ENCODE data around the gene USP31. TPM values are rescaled to one million over a fixed set of nuclear protein-coding genes. Genes with fewer than 3 reads are reported as not detected.

Gene USP31
- total RNA-seq, 1 donor from 2014 or later = 10.0 TPM

- H3K36me3 Mint-ChIP-seq (ENCODE audit: low read depth) = peaks cover 1% of the 10 kb centered on the region
- peaks cover 2% of the 10 kb centered on the region for H3K4me1 Mint-ChIP-seq
- no peak overlapping the region for H3K4me3 Mint-ChIP-seq
- H3K27me3 Mint-ChIP-seq = peaks cover 5% of the 10 kb centered on the region
- intact Hi-C loops (cut with micrococcal nuclease) = no loop called here
- H3K27ac Mint-ChIP-seq = no peak overlapping the region
- H3K9me3 Mint-ChIP-seq = no peaks in the 10 kb centered on the region
- no peak for DNase-seq
Measured at GRCh38 chr16:23062524-23062923, 86.7 kb downstream of the USP31 start.

DNA sequence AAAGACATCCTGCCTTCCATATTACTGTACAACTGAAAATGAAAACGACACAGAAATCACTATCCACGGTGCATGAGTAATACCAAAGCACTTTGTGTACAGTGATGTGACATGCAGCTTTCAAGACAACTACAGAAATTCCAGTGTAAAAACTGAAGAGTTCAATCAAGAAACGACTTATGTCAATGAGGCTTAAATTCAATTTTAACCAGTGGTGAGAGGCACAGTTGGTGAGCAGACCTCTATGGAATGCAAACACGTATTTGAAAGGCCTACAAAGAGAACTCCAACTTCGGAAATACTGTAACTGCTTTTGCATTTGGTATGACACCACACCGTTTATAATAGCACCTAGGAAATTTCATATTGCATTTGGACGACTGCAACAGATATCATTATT is 87.6 kb downstream of the USP31 start:
- Mint-ChIP-seq H3K27me3 (peaks cover 10% of the 10 kb centered on the region), H3K4me1 (peaks cover 2% of the 10 kb centered on the region), H3K9me3 (no peaks in the 10 kb centered on the region), H3K27ac (no peak overlapping the region), H3K36me3 (ENCODE audit: low read depth) (no peaks in the 10 kb centered on the region), H3K4me3 (no peak overlapping the region)
- intact Hi-C loops (cut with micrococcal nuclease) = loop anchor here (2.0 kb wide), 1 partner anchor 163 kb away; no protein-coding TSS in a partner anchor
- peak; percentile 15 for DNase-seq

DNA sequence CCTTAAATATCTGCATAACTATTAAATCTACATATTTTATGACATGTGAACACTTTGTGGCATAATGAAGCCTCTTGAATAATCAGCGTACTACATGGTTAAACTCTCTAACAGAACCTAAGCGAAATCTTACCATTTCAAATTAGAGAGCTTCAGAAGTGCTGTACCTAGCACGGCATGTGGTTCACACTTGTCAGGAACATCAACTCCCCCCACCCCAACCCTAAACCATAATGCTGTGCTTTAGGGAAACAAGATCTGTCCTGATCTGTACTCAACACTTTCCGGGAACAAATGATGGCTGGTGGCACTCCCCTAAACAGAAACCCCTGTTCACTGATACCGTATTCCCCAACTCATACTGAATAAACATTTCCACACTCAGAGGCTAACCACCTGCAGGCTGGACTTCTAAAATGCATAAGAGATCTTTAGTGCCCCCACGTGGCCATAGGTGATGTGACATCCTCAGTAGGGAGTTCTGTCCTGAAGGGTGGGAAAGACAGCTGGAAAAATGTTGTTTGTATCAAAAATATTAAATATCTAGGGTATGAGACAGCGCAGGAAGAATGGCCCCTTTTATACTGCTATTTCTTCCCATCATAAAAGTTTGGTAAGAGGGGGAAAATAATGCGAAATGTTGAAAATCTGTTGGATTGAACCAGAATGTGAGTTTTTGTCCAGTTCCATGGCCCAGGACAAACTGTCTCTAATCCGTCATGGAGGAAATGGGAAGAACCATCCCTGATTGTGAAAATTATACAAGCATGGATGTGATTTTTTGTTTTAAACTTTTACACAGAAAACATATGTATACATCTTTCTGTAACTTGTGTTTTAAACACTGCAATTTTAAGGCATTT is 88.6 kb downstream of the USP31 start:
- Mint-ChIP-seq H3K27ac (no peak overlapping the region), H3K27me3 (peaks cover 14% of the 10 kb centered on the region), H3K9me3 (no peaks in the 10 kb centered on the region), H3K4me3 (no peak overlapping the region), H3K36me3 (ENCODE audit: low read depth) (no peaks in the 10 kb centered on the region), H3K4me1 (peaks cover 2% of the 10 kb centered on the region)
- intact Hi-C loops (cut with micrococcal nuclease) = loop anchor here (2.0 kb wide), 1 partner anchor 162 kb away; no protein-coding TSS in a partner anchor
- peak; percentile 82 for DNase-seq

- H3K27me3 Mint-ChIP-seq = peaks cover 22% of the 10 kb centered on the region
- peaks cover 2% of the 10 kb centered on the region for H3K4me1 Mint-ChIP-seq
- no peaks in the 10 kb centered on the region for H3K9me3 Mint-ChIP-seq
- no peak overlapping the region for H3K27ac Mint-ChIP-seq
- H3K4me3 Mint-ChIP-seq = no peak overlapping the region
- no peak for DNase-seq
- intact Hi-C loops (cut with micrococcal nuclease) = no loop called here
- no peaks in the 10 kb centered on the region for H3K36me3 Mint-ChIP-seq (ENCODE audit: low read depth)
Measured at GRCh38 chr16:23059433-23059832, 89.8 kb downstream of the USP31 start.

GRCh38 chr16:23058576-23058975 is 90.7 kb downstream of the USP31 start:
- Mint-ChIP-seq H3K4me1 (peaks cover 2% of the 10 kb centered on the region), H3K9me3 (no peaks in the 10 kb centered on the region), H3K27me3 (peaks cover 24% of the 10 kb centered on the region), H3K4me3 (no peak overlapping the region), H3K27ac (no peak overlapping the region), H3K36me3 (ENCODE audit: low read depth) (no peaks in the 10 kb centered on the region)
- DNase-seq = no peak
- intact Hi-C loops (cut with micrococcal nuclease) = no loop called here

- no peak for DNase-seq
- no peaks in the 10 kb centered on the region for H3K9me3 Mint-ChIP-seq
- intact Hi-C loops (cut with micrococcal nuclease) = no loop called here
- H3K36me3 Mint-ChIP-seq (ENCODE audit: low read depth) = no peaks in the 10 kb centered on the region
- H3K27ac Mint-ChIP-seq = no peak overlapping the region
- peaks cover 2% of the 10 kb centered on the region for H3K4me1 Mint-ChIP-seq
- no peak overlapping the region for H3K4me3 Mint-ChIP-seq
- H3K27me3 Mint-ChIP-seq = peaks cover 25% of the 10 kb centered on the region
Measured at GRCh38 chr16:23057013-23057596, 92.1 kb downstream of the USP31 start.

DNA sequence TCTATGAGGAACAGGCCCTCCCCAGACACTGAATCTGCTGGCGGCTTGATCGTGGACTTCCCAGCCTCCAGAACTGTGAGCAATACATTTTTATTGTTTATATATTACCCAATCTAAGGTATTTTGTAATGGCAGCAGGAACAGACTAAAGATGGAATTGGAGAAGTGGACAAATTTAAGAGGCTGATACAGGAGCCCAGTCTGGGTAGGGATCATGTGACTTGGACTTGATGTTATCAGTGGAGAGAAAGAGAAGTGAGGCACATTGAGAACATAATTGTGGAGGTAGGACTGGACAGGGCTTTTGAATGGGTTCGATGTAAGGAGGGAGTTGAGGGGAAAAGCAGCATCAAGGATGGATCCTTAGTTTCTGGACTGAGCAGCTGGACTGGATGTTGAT is 93.8 kb downstream of the USP31 start:
- Mint-ChIP-seq H3K9me3 (no peaks in the 10 kb centered on the region), H3K36me3 (ENCODE audit: low read depth) (no peaks in the 10 kb centered on the region), H3K4me1 (peaks cover under 1% of the 10 kb centered on the region), H3K27ac (no peak overlapping the region), H3K27me3 (peaks cover 22% of the 10 kb centered on the region), H3K4me3 (no peak overlapping the region)
- no peak for DNase-seq
- intact Hi-C loops (cut with micrococcal nuclease) = no loop called here

- Mint-ChIP-seq H3K4me3 (no peak overlapping the region), H3K9me3 (no peaks in the 10 kb centered on the region), H3K4me1 (no peaks in the 10 kb centered on the region), H3K36me3 (ENCODE audit: low read depth) (no peaks in the 10 kb centered on the region), H3K27me3 (peaks cover 20% of the 10 kb centered on the region), H3K27ac (no peak overlapping the region)
- DNase-seq = no peak
- intact Hi-C loops (cut with micrococcal nuclease) = no loop called here
Measured at GRCh38 chr16:23052908-23053580, 96.2 kb downstream of the USP31 start.

DNA sequence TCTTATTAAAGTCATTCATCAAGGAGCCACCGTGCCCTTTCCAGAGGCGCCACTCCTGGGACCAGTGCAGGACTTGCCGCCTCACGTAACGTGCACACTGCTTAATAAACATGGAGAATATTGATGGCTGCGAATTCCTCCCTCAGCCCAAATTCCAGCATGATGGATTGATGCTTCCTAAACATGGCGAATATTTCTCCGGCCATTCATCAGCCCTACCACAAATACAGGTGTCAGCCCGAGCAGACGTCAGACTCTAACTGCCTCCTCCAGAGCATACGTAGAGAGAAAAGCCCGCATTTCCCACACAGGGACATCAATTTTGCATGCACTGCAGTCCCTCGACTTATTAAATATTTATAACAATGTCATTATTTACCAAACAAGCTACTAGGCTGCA is 97.0 kb downstream of the USP31 start:
- Mint-ChIP-seq H3K27ac (no peak overlapping the region), H3K9me3 (no peaks in the 10 kb centered on the region), H3K36me3 (ENCODE audit: low read depth) (no peaks in the 10 kb centered on the region), H3K27me3 (peaks cover 24% of the 10 kb centered on the region), H3K4me1 (no peaks in the 10 kb centered on the region), H3K4me3 (no peak overlapping the region)
- intact Hi-C loops (cut with micrococcal nuclease) = no loop called here
- no peak for DNase-seq

DNA sequence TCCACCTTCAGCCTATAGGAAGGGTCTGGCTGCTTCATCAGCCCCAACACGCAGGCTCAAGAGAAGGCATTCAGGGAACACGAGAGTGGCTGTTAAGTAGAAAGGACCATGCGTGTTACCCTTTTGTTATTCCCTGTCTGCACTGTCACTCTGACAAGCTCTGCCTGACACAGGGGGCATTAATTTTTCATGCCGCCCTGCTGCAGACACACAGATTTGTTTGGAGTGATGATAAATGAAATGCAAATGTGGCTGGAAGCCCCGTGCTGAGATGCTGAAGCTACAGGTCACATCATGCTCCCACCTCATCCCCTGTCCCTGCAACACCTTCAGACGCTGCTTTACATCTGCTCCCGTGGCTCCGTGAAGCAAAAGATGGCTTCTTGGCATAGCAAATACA is 97.7 kb downstream of the USP31 start:
- Mint-ChIP-seq H3K4me1 (no peaks in the 10 kb centered on the region), H3K9me3 (no peaks in the 10 kb centered on the region), H3K27me3 (peaks cover 19% of the 10 kb centered on the region), H3K36me3 (ENCODE audit: low read depth) (no peaks in the 10 kb centered on the region), H3K4me3 (no peak overlapping the region), H3K27ac (no peak overlapping the region)
- no peak for DNase-seq
- intact Hi-C loops (cut with micrococcal nuclease) = no loop called here

GRCh38 chr16:23048164-23048563 is 101.1 kb downstream of the USP31 start:
- H3K4me3 Mint-ChIP-seq = no peak overlapping the region
- no peak for DNase-seq

GRCh38 chr16:23045025-23045424 is 104.2 kb downstream of the USP31 start:
- no peak overlapping the region for H3K27ac Mint-ChIP-seq
- no peak for DNase-seq
- no peaks in the 10 kb centered on the region for H3K9me3 Mint-ChIP-seq
- peaks cover 9% of the 10 kb centered on the region for H3K27me3 Mint-ChIP-seq
- no peaks in the 10 kb centered on the region for H3K36me3 Mint-ChIP-seq (ENCODE audit: low read depth)
- intact Hi-C loops (cut with micrococcal nuclease) = no loop called here
- no peak overlapping the region for H3K4me3 Mint-ChIP-seq
- no peaks in the 10 kb centered on the region for H3K4me1 Mint-ChIP-seq

More at GRCh38 chr16:23048164-23048563, 101.1 kb downstream of the USP31 start:
- Mint-ChIP-seq H3K36me3 (ENCODE audit: low read depth) (no peaks in the 10 kb centered on the region), H3K4me1 (no peaks in the 10 kb centered on the region), H3K27me3 (peaks cover 5% of the 10 kb centered on the region), H3K9me3 (no peaks in the 10 kb centered on the region), H3K27ac (no peak overlapping the region)
- intact Hi-C loops (cut with micrococcal nuclease) = no loop called here

DNA sequence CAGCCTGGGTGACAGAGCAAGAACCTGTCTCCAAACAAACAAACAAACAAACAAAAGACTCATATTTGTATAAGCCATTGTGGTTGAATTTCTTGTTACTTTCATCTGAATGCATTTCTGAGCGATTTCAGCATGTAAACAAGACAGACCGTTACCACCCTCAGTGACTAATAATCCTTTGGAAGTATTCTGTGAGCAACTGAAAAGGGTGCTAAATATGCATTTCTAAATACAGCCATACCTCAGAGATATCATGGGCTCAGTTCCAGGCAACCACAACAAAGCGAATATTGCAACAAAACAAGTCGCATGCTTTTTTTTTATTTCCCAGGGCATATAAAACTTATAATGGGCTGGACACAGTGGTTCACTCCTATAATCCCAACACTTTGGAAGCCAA is 109.0 kb downstream of the USP31 start:
- intact Hi-C loops (cut with micrococcal nuclease) = no loop called here
- Mint-ChIP-seq H3K27ac (no peak overlapping the region), H3K27me3 (peaks cover 4% of the 10 kb centered on the region), H3K36me3 (ENCODE audit: low read depth) (no peaks in the 10 kb centered on the region), H3K9me3 (no peaks in the 10 kb centered on the region), H3K4me1 (no peaks in the 10 kb centered on the region), H3K4me3 (no peak overlapping the region)
- no peak for DNase-seq

GRCh38 chr16:23039118-23039517 is 110.1 kb downstream of the USP31 start:
- Mint-ChIP-seq H3K27me3 (peaks cover 4% of the 10 kb centered on the region), H3K4me1 (no peaks in the 10 kb centered on the region), H3K27ac (no peak overlapping the region), H3K4me3 (no peak overlapping the region), H3K36me3 (ENCODE audit: low read depth) (no peaks in the 10 kb centered on the region), H3K9me3 (no peaks in the 10 kb centered on the region)
- intact Hi-C loops (cut with micrococcal nuclease) = no loop called here
- no peak for DNase-seq

Measured in activated CD4-positive, alpha-beta T cell treated with anti-CD3 and anti-CD28 coated beads, Interleukin-2, amount 10 ng/mL, durations not matched to agents 24 days and 14 days (primary cell).